K562 treated with DMSO at 1 percent for 48 hours (cell line): ENCODE measurements around the gene ZNRF4. TPM values are rescaled to one million over a fixed set of nuclear protein-coding genes. Genes with fewer than 3 reads are reported as not detected.

Experiments used
- total RNA-seq: library from RNA; unstranded; fragments of 300-600 nt; gene quantifications from 2 replicates; pipeline ENCODE4 v1.2.3, GENCODE V29; 2022; ENCODE audit warnings: low replicate concordance; ENCODE audit errors: extremely low read depth

The ZNRF4 gene
- total RNA-seq: not detected in 2 replicates

DNA sequence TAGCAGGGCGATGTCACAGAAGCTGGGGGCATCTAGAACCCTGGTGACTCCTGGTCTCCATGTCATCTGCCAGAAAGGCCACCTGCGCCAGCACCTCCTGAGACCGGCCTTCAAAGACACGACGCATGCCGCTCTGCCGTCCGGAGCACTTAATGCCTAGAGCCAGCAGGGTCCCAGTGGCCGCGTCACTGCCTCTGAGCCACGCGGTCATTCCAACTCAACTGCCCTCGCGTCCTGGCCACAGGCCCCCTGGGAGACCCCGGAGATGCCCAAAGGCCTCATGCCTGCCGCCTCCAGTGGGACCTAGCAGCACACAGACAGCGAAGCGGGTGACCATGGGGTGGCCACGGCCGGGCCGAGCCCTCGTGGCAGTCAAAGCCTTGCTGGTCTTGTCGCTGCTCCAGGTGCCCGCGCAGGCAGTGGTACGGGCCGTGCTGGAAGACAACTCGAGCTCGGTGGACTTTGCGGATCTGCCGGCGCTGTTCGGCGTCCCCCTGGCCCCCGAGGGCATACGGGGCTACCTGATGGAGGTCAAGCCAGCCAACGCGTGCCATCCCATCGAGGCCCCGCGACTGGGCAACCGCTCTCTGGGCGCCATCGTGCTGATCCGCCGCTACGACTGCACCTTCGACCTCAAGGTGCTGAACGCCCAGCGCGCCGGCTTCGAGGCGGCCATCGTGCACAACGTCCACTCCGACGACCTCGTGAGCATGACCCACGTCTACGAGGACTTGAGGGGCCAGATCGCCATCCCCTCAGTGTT is at the start of gene ZNRF4:
ZNRF4 (plus strand) TSS at position 51 of the 763 bp plus-strand sequence; CDS start at position 126, 75 bp downstream.

Other genes with a start within 250 kb of the ZNRF4 start
- not detected in 2 replicates for gene PTPRS, start 114.6 kb upstream of the ZNRF4 start, total RNA-seq
- gene TINCR, start 112.5 kb downstream of the ZNRF4 start, total RNA-seq: not detected in 2 replicates
- gene SAFB2, start 167.4 kb downstream of the ZNRF4 start, total RNA-seq: not detected in 2 replicates
- 177 TPM in 1 of 2 replicates, not detected in the other for gene SAFB, start 167.7 kb downstream of the ZNRF4 start, total RNA-seq
- not detected in 2 replicates for gene MICOS13, start 225.1 kb downstream of the ZNRF4 start, total RNA-seq
- not detected in 2 replicates for gene HSD11B1L, start 225.6 kb downstream of the ZNRF4 start, total RNA-seq
- 2,766 TPM in 1 of 2 replicates, not detected in the other for gene RPL36, start 234.9 kb downstream of the ZNRF4 start, total RNA-seq